Astrocyte (in vitro differentiated cells and primary cell): ENCODE data around the gene TTLL9. TPM values are rescaled to one million over a fixed set of nuclear protein-coding genes. Genes with fewer than 3 reads are reported as not detected.
A peak's percentile ranks its signal among the peaks of the same experiment; 100 is the strongest.

Experiments
- DNase-seq: peaks from one replicate; pipeline ENCODE4 v3.0.0-alpha.2; 2010; ENCODE audit warnings: low read depth
- FAIRE-seq: peaks from 2 replicates; lab custom pipeline; 2011; peaks lifted over from hg19 to GRCh38; lab: Jason Lieb, UNC
- H2AFZ ChIP-seq: 2 replicates; pipeline ENCODE4 v1.6.0; 2012; ENCODE audit warnings: low read depth, low read length, inconsistent platforms
- H3K27ac ChIP-seq: 2 replicates; pipeline ENCODE4 v1.5.1; 2011; ENCODE audit warnings: low read depth, low read length, inconsistent platforms
- H3K27me3 ChIP-seq: 2 replicates; pipeline ENCODE4 v1.6.0; 2011; ENCODE audit warnings: low read length, inconsistent platforms; ENCODE audit not compliant: insufficient read depth
- H3K36me3 ChIP-seq: 2 replicates; pipeline ENCODE4 v1.5.1; 2011; ENCODE audit warnings: low read length, inconsistent platforms; ENCODE audit not compliant: insufficient read depth
- H3K4me1 ChIP-seq: 2 replicates; pipeline ENCODE4 v1.5.1; 2011; ENCODE audit warnings: low read length, inconsistent platforms; ENCODE audit not compliant: insufficient read depth
- H3K4me2 ChIP-seq: 2 replicates; pipeline ENCODE4 v1.6.0; 2012; ENCODE audit warnings: low read length, inconsistent platforms
- H3K4me3 ChIP-seq: 2 replicates; pipeline ENCODE4 v1.5.1; 2011; ENCODE audit warnings: low read depth, mild to moderate bottlenecking, low read length, inconsistent platforms; ENCODE audit not compliant: insufficient read depth
- H3K79me2 ChIP-seq: 2 replicates; pipeline ENCODE4 v1.6.0; 2012; ENCODE audit warnings: mild to moderate bottlenecking, low read length, inconsistent platforms; ENCODE audit not compliant: insufficient read depth
- H3K9ac ChIP-seq: 2 replicates; pipeline ENCODE4 v1.6.0; 2012; ENCODE audit warnings: mild to moderate bottlenecking, low read length, inconsistent platforms
- H3K9me3 ChIP-seq: 2 replicates; pipeline ENCODE4 v1.5.1; 2012; ENCODE audit warnings: low read depth, mild to moderate bottlenecking, low read length, inconsistent platforms; ENCODE audit not compliant: insufficient read depth
- H4K20me1 ChIP-seq: 2 replicates; pipeline ENCODE4 v1.6.0; 2012; ENCODE audit warnings: low read length, inconsistent platforms; ENCODE audit not compliant: insufficient read depth
- H3K27ac Mint-ChIP-seq: one replicate; pipeline ENCODE4 v1.8.0; 2021; ENCODE audit warnings: mild to moderate bottlenecking, mixed read lengths; ENCODE audit not compliant: unreplicated experiment
- H3K27me3 Mint-ChIP-seq: one replicate; pipeline ENCODE4 v1.8.0; 2021; ENCODE audit warnings: low read depth, mixed read lengths; ENCODE audit not compliant: unreplicated experiment
- H3K36me3 Mint-ChIP-seq: one replicate; pipeline ENCODE4 v1.8.0; 2021; ENCODE audit warnings: low read depth, mixed read lengths; ENCODE audit not compliant: unreplicated experiment
- H3K4me1 Mint-ChIP-seq: one replicate; pipeline ENCODE4 v1.8.0; 2021; ENCODE audit warnings: low read depth, mixed read lengths; ENCODE audit not compliant: unreplicated experiment
- H3K4me3 Mint-ChIP-seq: one replicate; pipeline ENCODE4 v1.8.0; 2021; ENCODE audit warnings: mild to moderate bottlenecking, moderate library complexity, mixed read lengths; ENCODE audit not compliant: unreplicated experiment
- H3K9me3 Mint-ChIP-seq: one replicate; pipeline ENCODE4 v1.8.0; 2021; ENCODE audit warnings: mild to moderate bottlenecking, mixed read lengths; ENCODE audit not compliant: unreplicated experiment
- EZH2 ChIP-seq: IDR thresholded peaks from 2 replicates; pipeline ENCODE4 v1.6.1; 2012; ENCODE audit warnings: mild to moderate bottlenecking, low read length, inconsistent platforms; ENCODE audit not compliant: insufficient read depth
- total RNA-seq: library from RNA; stranded (reverse); gene quantifications from 2 replicates; pipeline ENCODE4 v1.2.1, GENCODE V29; 2021
- TF ChIP-seq, protein P1 (sequence below): IDR thresholded peaks from 2 replicates; pipeline ENCODE4 v1.5.1; 2011; ENCODE audit warnings: low read depth, mild to moderate bottlenecking, inconsistent platforms, low read length, moderate library complexity; ENCODE audit not compliant: insufficient read depth

TTLL9 gene
- total RNA-seq, 1 donor from 2014 or later, result 0.41 TPM

DNA sequence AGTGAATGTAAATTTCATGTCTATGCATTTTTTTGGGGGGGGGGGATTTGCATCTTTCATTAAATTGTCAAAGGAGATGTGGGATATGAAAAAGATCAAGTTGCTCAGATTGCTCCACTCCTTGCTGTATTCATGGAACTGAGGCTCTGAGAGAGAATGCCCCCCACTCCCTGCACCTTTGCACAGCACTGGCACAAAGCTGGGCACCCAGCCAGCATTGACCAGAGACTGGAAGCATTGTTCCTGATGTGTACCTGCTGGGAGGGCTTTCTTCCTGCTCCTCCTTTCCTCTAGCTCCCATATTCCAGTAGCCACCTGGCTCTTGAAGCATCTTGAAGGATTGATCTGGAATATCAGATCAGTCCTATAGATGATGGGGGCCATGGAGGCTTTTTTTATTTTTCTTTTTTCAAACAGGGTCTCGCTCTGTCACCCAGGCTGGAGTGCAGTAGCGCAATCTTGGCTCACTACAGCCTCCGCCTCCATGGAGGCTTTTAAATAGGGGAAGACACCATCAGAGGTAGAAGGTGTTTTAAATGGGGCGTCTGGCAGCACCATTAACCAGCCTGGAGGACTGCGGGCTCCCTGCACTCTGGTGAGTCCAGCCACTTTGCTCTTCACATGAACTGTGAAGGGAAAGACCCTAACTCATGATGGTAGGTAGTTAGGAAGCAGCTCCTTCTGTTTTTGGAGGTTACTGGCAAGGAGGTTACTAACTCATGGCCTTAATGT is 11.0 kb upstream of the TTLL9 start:
- Histone ChIP-seq H3K27ac (no peak overlapping the region), H3K9me3 (no peaks in the 10 kb centered on the region), H3K27me3 (peaks cover 62% of the 10 kb centered on the region), H3K4me2 (no peak overlapping the region), H4K20me1 (no peaks in the 10 kb centered on the region), H3K9ac (no peak overlapping the region), H3K79me2 (no peaks in the 10 kb centered on the region), H3K36me3 (no peaks in the 10 kb centered on the region), H2AFZ (no peak overlapping the region), H3K4me1 (peaks cover 7% of the 10 kb centered on the region), H3K4me3 (no peak overlapping the region)
- peaks cover 2% of the 10 kb centered on the region for H3K36me3 Mint-ChIP-seq
- no peak for DNase-seq
- no peaks in the 10 kb centered on the region for H3K4me1 Mint-ChIP-seq
- no peak for FAIRE-seq
- TF ChIP-seq, protein P1, sequence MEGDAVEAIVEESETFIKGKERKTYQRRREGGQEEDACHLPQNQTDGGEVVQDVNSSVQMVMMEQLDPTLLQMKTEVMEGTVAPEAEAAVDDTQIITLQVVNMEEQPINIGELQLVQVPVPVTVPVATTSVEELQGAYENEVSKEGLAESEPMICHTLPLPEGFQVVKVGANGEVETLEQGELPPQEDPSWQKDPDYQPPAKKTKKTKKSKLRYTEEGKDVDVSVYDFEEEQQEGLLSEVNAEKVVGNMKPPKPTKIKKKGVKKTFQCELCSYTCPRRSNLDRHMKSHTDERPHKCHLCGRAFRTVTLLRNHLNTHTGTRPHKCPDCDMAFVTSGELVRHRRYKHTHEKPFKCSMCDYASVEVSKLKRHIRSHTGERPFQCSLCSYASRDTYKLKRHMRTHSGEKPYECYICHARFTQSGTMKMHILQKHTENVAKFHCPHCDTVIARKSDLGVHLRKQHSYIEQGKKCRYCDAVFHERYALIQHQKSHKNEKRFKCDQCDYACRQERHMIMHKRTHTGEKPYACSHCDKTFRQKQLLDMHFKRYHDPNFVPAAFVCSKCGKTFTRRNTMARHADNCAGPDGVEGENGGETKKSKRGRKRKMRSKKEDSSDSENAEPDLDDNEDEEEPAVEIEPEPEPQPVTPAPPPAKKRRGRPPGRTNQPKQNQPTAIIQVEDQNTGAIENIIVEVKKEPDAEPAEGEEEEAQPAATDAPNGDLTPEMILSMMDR, result no peak
- no peak for TF ChIP-seq EZH2
- no peak overlapping the region for H3K27ac Mint-ChIP-seq
- peaks cover 2% of the 10 kb centered on the region for H3K9me3 Mint-ChIP-seq
- peak overlapping the region; percentile 43 for H3K4me3 Mint-ChIP-seq
- peaks cover 40% of the 10 kb centered on the region for H3K27me3 Mint-ChIP-seq

DNA sequence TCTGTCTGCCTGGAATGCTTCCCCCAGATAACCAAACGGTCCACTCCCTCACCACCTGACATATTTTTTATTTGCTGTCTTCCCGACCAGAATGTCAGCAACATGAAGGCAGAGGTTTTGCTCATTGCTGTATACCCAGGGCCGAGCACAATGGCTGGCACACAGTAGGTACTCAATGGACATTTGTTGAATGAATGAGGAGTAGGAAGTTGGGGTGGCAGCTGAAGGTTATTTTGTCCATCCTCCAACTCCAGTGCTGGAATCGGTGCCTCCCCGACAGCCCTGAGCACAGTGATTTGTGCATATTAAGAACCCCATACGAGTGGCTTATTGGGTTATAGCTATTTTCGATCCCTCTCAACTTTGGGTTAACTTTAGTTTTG is 10.4 kb upstream of the TTLL9 start:
- H2AFZ ChIP-seq, result no peak overlapping the region
- no peak for DNase-seq
- no peak overlapping the region for H3K4me3 ChIP-seq
- Mint-ChIP-seq H3K9me3 (peaks cover 2% of the 10 kb centered on the region), H3K4me1 (no peaks in the 10 kb centered on the region), H3K27me3 (peaks cover 41% of the 10 kb centered on the region), H3K4me3 (peak overlapping the region; percentile 43), H3K27ac (no peak overlapping the region), H3K36me3 (peaks cover 2% of the 10 kb centered on the region)
- H3K79me2 ChIP-seq, result no peaks in the 10 kb centered on the region
- H4K20me1 ChIP-seq, result no peaks in the 10 kb centered on the region
- H3K9me3 ChIP-seq, result no peaks in the 10 kb centered on the region
- no peak for FAIRE-seq
- H3K9ac ChIP-seq, result no peak overlapping the region
- TF ChIP-seq, protein P1, result no peak
- no peak for TF ChIP-seq EZH2
- H3K36me3 ChIP-seq, result no peaks in the 10 kb centered on the region
- no peak overlapping the region for H3K4me2 ChIP-seq
- no peak overlapping the region for H3K27ac ChIP-seq
- H3K27me3 ChIP-seq, result peaks cover 56% of the 10 kb centered on the region
- H3K4me1 ChIP-seq, result peaks cover 7% of the 10 kb centered on the region

DNA sequence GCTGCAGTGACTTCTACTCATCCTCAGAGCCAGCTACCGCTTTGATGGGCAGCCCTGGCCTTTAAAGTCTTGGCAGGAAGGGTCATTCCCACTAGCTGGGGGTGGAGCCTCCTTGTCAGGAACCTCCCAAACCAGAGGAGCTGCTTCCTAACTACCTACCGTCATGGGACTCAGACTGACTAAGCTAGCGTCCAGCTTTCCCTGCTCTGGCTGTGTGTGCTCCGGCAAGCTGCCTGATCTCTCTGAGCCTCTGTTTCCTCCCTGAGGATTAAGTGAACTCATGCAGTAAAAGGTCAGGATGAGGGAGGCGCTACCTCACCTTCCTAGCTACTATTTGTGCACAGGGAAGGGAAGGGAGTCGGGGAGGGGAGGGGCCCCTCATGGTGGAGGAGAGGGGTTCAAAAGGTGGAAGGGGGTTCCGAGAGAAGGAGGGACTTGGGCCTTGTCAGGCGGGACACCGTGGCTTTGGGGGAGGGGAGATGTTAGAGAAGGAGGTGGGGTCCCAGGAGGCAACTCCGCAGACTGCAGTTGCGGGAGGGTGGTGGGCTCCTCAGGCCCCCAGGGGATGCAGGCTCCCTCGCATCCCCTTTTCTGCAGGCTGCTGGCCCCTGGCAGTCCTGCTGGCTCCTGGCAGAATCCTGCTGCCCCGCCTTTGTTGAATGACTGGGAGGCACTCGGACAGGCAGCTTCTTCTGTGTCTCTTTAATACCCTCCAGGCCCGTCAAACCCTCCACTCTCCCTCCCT is 9.9 kb upstream of the TTLL9 start:
- Histone ChIP-seq H3K9ac (peak overlapping the region; percentile 42), H3K27ac (no peak overlapping the region), H3K9me3 (no peaks in the 10 kb centered on the region), H4K20me1 (no peaks in the 10 kb centered on the region), H3K4me1 (peaks cover 7% of the 10 kb centered on the region), H3K79me2 (no peaks in the 10 kb centered on the region), H3K4me2 (peak overlapping the region; percentile 90), H3K36me3 (no peaks in the 10 kb centered on the region), H3K27me3 (peaks cover 50% of the 10 kb centered on the region), H3K4me3 (peak overlapping the region; percentile 54), H2AFZ (no peak overlapping the region)
- H3K27ac Mint-ChIP-seq, result no peak overlapping the region
- peak overlapping the region; percentile 76 for H3K4me3 Mint-ChIP-seq
- no peak for FAIRE-seq
- H3K4me1 Mint-ChIP-seq, result no peaks in the 10 kb centered on the region
- TF ChIP-seq, protein P1, result no peak
- peak; percentile 18 for TF ChIP-seq EZH2
- peaks cover 43% of the 10 kb centered on the region for H3K27me3 Mint-ChIP-seq
- peaks cover 2% of the 10 kb centered on the region for H3K9me3 Mint-ChIP-seq
- DNase-seq, result no peak
- peaks cover 2% of the 10 kb centered on the region for H3K36me3 Mint-ChIP-seq
